Large intestine (tissue), 12 donors: ENCODE measurements around the gene PORCN. TPM values are rescaled to one million over a fixed set of nuclear protein-coding genes. Genes with fewer than 3 reads are reported as not detected.

Experiments
- DNase-seq, 2 donors: peaks; one replicate each; pipeline versions ENCODE4 v3.0.0 to v3.0.0-alpha.2; 2013
- H3K27ac ChIP-seq: one replicate; pipeline ENCODE4 v1.5.1; 2013; ENCODE audit warnings: low read length
- H3K27me3 ChIP-seq: 2 replicates; pipeline ENCODE4 v1.6.1; 2013; ENCODE audit warnings: low read length; ENCODE audit not compliant: control insufficient read depth, insufficient read depth
- H3K36me3 ChIP-seq: 2 replicates; pipeline ENCODE4 v1.6.1; 2013; ENCODE audit warnings: low read length; ENCODE audit not compliant: control insufficient read depth, insufficient read depth
- H3K4me1 ChIP-seq: one replicate; pipeline ENCODE4 v1.6.1; 2013; ENCODE audit warnings: low read length; ENCODE audit not compliant: control insufficient read depth, insufficient read depth
- H3K4me3 ChIP-seq: one replicate; pipeline ENCODE4 v1.5.1; 2013; ENCODE audit warnings: low read length
- H3K9me3 ChIP-seq: one replicate; pipeline ENCODE4 v1.6.1; 2013; ENCODE audit warnings: mild to moderate bottlenecking, low read depth, low read length, moderate library complexity; ENCODE audit not compliant: control insufficient read depth
- WGBS: methylation state at CpG from one replicate; pipeline ENCODE4 v1.1.5; 2013; ENCODE audit warnings: low lambda C conversion rate; ENCODE audit not compliant: insufficient coverage; 5-methylcytosine and 5-hydroxymethylcytosine counted together
- long read RNA-seq, 11 donors: transcript quantifications; one replicate each; lab custom pipeline, GENCODE V29; 2026
- polyA plus RNA-seq: library from polyadenylated mRNA; unstranded; fragments of 120-200 nt; gene quantifications from one replicate; pipeline ENCODE4 v1.2.1, GENCODE V29; 2013

PORCN gene
- 4.5 TPM for polyA plus RNA-seq
- long read RNA-seq, donor 1 = 0 reads
- long read RNA-seq, donor 2 = 0 reads
- long read RNA-seq, donor 3 = 0 reads
- long read RNA-seq, donor 4 = 0 reads
- long read RNA-seq, donor 5 = 0 reads
- long read RNA-seq, donor 6 = 0 reads
- long read RNA-seq, donor 7 = 0 reads
- long read RNA-seq, donor 8 = 0 reads
- long read RNA-seq, donor 9 = 0 reads
- long read RNA-seq, donor 10 = 0 reads
- long read RNA-seq, donor 11 = 0 reads

DNA sequence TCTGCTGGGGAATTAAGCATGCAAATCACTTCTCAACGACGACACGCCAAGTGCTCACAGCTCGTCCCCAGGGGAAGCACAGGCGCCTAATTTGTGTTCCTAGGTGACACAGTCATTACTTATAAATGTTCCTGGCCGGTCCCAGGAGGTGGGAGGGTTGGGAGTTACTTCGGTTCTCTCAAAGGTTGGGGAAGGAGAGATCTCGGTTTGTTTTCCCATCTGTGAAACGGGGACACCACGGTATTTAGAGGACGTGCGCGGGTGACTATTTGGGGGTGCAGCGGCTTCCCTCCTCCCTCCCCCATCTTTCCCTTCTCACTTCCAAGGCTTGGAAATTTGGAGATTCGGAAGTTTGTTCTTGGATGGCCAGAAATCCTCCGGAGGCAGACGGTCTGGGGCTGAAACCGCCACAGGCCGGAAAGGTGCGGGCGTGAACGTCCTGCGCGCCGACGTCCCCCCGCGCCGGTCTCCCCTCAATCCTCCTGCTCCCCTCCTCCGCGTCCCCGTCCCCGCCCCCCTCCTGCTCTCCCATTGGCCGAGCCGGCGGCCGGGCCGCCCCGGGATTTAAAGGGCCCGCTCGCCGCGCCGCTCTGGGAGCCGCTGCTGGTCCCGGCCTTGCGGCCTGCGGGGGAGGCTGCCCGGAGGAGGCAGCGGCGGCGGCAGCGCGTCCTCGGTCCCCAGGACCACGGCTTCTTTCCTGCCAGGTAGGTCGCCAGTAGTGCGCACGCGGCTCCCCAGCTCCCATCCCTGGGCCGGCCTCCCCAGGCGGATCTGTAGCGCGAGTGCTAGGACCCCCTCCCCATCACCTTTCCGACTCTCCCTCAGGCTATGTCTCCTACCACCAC lies at the start of gene PORCN:
Gene PORCN (plus strand): TSS at position 593 of the 845 bp plus-strand sequence. CDS start 829 bp downstream, outside the sequence.
- Histone ChIP-seq H3K27ac (no peak within 1 kb of the TSS), H3K27me3 (no peaks in the 10 kb centered on the region), H3K9me3 (no peaks in the 10 kb centered on the region), H3K36me3 (peaks cover 3% of the 10 kb centered on the region), H3K4me3 (peak within 1 kb of the TSS; percentile 67), H3K4me1 (no peaks in the 10 kb centered on the region)
- peak; percentile 26 to 63 for DNase-seq
- WGBS = no CpG with 5 or more reads among the region's 65 CpGs

GRCh38 chrX:48459483-48459882 lies 49.3 kb upstream of the PORCN start:
- H3K36me3 ChIP-seq = peaks cover 2% of the 10 kb centered on the region
- no peaks in the 10 kb centered on the region for H3K9me3 ChIP-seq
- H3K27ac ChIP-seq = no peak overlapping the region
- H3K4me3 ChIP-seq = no peak overlapping the region
- H3K4me1 ChIP-seq = no peaks in the 10 kb centered on the region
- H3K27me3 ChIP-seq = no peaks in the 10 kb centered on the region
- DNase-seq = no peak
- no CpG with 5 or more reads among the region's 6 CpGs for WGBS

GRCh38 chrX:48460031-48460430 lies 48.8 kb upstream of the PORCN start:
- Histone ChIP-seq H3K27ac (no peak overlapping the region), H3K9me3 (no peaks in the 10 kb centered on the region), H3K4me3 (no peak overlapping the region), H3K27me3 (no peaks in the 10 kb centered on the region), H3K36me3 (peaks cover 2% of the 10 kb centered on the region), H3K4me1 (no peaks in the 10 kb centered on the region)
- WGBS = no CpG with 5 or more reads among the region's 3 CpGs
- no peak for DNase-seq

GRCh38 chrX:48460606-48461005 lies 48.2 kb upstream of the PORCN start:
- H3K27ac ChIP-seq = no peak overlapping the region
- H3K4me3 ChIP-seq = no peak overlapping the region
- no peaks in the 10 kb centered on the region for H3K9me3 ChIP-seq
- WGBS = no CpG with 5 or more reads among the region's 11 CpGs
- no peaks in the 10 kb centered on the region for H3K4me1 ChIP-seq
- H3K27me3 ChIP-seq = no peaks in the 10 kb centered on the region
- H3K36me3 ChIP-seq = peaks cover 2% of the 10 kb centered on the region
- DNase-seq = no peak

DNA sequence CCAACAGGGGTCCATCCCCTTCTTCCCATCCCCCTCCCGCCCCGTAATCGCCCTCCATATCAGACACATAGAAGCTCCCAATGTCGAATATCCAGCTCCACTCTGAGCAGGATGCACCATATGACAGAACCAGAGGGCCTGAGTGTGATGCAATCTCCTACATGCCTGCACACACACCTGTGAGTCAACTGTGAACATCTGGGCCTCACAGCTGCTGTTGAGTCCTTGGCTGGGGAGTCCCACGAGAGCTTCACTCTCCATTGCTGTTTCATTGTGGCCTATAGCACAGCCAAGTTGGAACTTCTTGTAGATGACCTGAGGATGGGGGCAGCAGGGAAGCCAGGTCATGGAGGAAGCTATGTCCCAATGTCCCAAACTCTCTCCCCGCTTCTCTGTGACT lies 47.0 kb upstream of the PORCN start:
- Histone ChIP-seq H3K9me3 (no peaks in the 10 kb centered on the region), H3K27me3 (no peaks in the 10 kb centered on the region), H3K27ac (no peak overlapping the region), H3K4me3 (no peak overlapping the region), H3K4me1 (no peaks in the 10 kb centered on the region), H3K36me3 (peaks cover 2% of the 10 kb centered on the region)
- WGBS = no CpG with 5 or more reads among the region's 6 CpGs
- DNase-seq = no peak

DNA sequence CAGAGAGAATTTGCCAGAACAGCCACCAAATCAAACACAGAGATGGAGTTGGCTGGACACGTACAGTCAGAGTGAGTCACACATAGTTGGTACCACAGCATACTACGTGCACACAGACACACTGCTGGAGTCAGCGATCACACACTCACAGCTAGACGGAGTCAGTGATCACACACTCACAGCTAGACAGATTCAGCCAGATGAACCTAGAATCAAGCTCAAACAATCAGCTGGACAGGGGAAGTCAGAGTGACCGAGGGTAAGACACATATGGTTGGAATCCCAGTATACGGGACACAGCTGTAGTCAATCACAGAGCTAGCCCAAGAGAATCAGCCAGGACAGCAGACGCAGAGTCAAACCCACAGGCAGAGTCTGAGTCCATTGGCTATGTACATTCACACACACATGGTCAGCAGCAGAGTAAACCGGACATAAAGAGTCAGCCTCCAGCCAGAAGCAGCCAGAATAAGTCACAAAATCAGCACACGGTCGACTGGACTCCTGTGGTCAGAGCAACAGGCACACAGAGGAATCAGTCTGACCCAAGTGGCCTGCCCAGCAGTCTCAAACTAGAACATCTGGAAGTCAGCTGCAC lies 43.4 kb upstream of the PORCN start:
- Histone ChIP-seq H3K9me3 (no peaks in the 10 kb centered on the region), H3K4me3 (no peak overlapping the region), H3K27me3 (no peaks in the 10 kb centered on the region), H3K36me3 (peaks cover 2% of the 10 kb centered on the region), H3K4me1 (peaks cover 16% of the 10 kb centered on the region), H3K27ac (no peak overlapping the region)
- DNase-seq = no peak
- no CpG with 5 or more reads among the region's 10 CpGs for WGBS

- H3K27me3 ChIP-seq = no peaks in the 10 kb centered on the region
These were observed 42.1 kb upstream of the PORCN start for GRCh38 chrX:48466696-48467095.

DNA sequence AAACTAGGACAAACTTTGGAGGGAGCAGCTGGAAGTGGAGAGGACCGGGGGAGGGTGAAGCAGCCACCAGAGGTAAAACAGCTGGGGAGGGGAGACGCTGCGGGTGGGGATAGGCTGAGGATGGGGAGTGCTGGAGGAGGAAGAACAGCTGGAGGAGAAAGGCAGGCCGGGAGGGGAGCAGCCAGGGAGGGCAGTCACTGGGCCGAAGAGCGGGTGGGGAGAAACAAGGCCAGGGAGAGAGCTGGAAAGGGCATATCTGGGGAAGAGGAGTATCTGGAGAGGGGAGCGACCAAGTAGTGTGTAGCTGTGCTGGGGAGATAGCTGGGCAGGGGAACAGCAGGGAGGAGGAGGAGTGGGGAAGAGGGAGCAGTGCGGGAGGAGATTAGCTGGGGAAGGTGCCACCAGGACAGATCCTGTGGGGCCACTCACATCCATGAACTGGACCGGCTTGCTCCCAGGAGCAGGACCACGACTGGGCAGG lies 41.5 kb upstream of the PORCN start:
- peak in 1 of 2 donors; percentile 15 for DNase-seq
- Histone ChIP-seq H3K27ac (no peak overlapping the region), H3K27me3 (no peaks in the 10 kb centered on the region), H3K4me3 (peak overlapping the region; percentile 55), H3K36me3 (no peaks in the 10 kb centered on the region), H3K4me1 (peaks cover 16% of the 10 kb centered on the region), H3K9me3 (no peaks in the 10 kb centered on the region)
- WGBS = 42% methylated on average over 3 of the region's 10 CpGs

More at GRCh38 chrX:48466696-48467095, 42.1 kb upstream of the PORCN start:
- Histone ChIP-seq H3K4me1 (peaks cover 16% of the 10 kb centered on the region), H3K36me3 (peaks cover 2% of the 10 kb centered on the region), H3K9me3 (no peaks in the 10 kb centered on the region), H3K27ac (no peak overlapping the region), H3K4me3 (no peak overlapping the region)
- no CpG with 5 or more reads among the region's 10 CpGs for WGBS
- DNase-seq = no peak

DNA sequence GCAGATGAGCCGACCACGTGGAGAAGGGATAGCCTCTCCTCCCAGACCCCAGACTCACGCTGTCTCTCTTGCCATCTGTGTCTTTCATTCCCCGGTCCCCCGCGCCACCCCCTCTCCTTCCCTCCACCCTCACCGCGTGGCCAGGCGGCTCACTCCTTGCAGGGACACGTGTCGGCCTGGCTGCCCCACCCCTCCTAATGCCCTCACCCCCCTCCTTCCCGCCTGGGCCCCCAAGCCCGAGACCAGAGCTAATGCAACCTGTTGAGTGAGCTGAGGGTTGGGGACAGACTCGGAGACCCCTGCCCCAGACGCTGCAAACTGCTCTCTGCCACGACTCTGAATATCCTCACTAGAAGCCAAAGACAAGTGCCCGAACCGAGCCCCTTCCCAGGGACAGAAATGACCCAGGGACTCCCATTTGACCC lies 40.5 kb upstream of the PORCN start:
- no CpG with 5 or more reads among the region's 18 CpGs for WGBS
- Histone ChIP-seq H3K36me3 (no peaks in the 10 kb centered on the region), H3K4me3 (peak overlapping the region; percentile 55), H3K9me3 (no peaks in the 10 kb centered on the region), H3K27me3 (no peaks in the 10 kb centered on the region), H3K27ac (no peak overlapping the region), H3K4me1 (peaks cover 16% of the 10 kb centered on the region)
- peak in 1 of 2 donors; percentile 42 for DNase-seq
